GM19467 (cell line): ENCODE data around the gene LILRB1.
"Not testable (repeated sequence)": the region's sequence is repeated elsewhere in the genome, so short reads cannot be mapped to it uniquely, and the experiment has no call there.

ENCODE experiments used
- ATAC-seq: cut with Tn5 transposase; IDR thresholded peaks from one replicate; pipeline ENCODE4 v1.9.1; 2021; ENCODE audit warnings: mild to moderate bottlenecking, moderate library complexity; ENCODE audit not compliant: unreplicated experiment

Gene LILRB1

DNA sequence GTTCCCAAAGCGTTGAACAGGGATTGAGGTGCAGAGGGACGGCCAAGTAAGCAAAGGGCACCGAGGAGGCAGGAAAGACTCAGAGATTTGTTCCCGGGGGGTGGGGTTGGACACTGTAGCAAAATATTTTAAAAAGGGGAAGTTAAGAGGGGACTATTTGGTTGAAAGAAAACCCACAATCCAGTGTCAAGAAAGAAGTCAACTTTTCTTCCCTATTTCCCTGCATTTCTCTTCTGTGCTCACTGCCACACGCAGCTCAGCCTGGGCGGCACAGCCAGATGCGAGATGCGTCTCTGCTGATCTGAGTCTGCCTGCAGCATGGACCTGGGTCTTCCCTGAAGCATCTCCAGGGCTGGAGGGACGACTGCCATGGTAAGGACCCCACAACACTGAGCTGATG is at the start of gene LILRB1:
Gene LILRB1 (plus strand): TSS at position 223 of the 400 bp plus-strand sequence. CDS start 590 bp downstream, outside the sequence.
- not testable (repeated sequence) for ATAC-seq

DNA sequence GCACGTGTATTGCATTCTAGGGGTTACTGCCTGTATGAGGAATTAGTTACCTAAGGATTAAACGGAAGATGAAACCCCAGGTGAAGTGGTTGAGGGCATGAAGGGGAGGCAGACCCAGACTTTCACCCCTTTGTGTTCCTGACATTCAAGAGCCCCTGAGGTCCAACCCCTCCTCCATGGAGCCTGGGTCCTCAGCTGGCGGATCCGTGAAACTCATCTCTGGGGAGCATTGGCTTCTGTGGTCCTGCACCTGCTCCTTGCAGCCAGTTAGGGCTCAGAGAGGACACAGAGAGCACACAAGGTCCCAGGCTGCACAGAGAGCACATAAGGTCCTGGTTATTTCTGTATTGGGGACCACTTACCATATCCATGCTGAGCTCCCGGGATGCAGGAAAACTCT is 43.9 kb upstream of the LILRB1 start:
- ATAC-seq = no peak

DNA sequence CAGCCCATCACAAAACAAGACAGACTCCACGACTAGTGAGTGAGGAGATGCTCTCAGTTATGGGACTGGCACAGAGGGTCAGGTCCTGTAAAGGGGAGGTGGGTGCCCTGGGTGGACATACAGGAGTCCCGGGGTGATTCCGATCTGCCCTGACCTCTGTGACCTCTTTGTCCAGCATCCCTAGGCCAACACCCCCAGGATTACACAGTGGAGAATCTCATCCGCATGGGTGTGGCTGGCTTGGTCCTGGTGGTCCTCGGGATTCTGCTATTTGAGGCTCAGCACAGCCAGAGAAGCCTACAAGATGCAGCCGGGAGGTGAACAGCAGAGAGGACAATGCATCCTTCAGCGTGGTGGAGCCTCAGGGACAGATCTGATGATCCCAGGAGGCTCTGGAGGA is 43.3 kb upstream of the LILRB1 start:
- ATAC-seq = no peak

DNA sequence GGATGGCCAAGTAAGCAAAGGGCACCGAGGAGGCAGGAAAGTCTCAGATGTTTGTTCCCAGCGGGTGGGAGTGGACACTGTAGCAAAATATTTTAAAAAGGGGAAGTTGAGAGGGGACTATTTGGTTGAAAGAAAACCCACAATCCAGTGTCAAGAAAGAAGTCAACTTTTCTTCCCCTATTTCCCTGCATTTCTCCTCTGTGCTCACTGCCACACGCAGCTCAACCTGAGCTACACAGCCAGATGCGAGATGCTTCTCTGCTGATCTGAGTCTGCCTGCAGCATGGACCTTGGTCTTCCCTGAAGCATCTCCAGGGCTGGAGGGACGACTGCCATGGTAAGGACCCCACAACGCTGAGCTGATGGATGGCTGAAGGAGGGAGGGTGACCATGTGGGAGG is 36.8 kb upstream of the LILRB1 start, which contains the start of gene LILRA1:
Gene LILRA1 (plus strand): TSS at position 188 of the 400 bp plus-strand sequence. CDS start 613 bp downstream, outside the sequence.
- ATAC-seq = not testable (repeated sequence)

DNA sequence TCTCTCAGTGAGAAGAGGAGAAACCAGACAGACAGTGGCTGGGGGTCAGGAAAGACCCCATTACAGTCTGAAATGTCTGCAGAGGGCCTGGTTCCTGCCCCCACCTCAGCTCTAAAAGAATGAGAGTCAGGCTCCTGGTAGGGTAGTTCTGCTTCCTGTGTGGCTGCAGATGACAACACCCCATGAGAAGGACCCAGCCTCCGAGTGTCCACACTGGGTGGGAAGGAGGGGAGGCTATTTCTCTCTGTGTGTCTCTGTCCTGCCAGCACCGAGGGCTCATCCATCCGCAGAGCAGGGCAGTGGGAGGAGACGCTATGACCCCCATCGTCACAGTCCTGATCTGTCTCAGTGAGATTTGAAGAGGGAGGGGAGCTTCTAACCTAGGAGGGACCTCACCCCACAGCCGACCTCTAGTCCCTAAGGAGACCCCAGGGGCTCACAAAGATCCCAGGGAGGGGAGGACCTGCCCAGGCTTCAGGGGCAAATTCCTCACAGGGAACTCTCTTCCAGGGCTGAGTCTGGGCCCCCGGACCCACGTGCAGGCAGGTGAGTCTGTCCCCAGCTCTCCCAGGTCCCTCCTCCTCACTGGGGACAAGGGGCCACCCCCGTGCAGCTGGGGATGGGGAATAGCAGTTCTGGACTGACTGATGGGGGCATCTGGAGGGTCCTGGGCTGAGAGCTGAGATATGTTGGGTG is 36.2 kb upstream of the LILRB1 start:
- ATAC-seq = not testable (repeated sequence)

DNA sequence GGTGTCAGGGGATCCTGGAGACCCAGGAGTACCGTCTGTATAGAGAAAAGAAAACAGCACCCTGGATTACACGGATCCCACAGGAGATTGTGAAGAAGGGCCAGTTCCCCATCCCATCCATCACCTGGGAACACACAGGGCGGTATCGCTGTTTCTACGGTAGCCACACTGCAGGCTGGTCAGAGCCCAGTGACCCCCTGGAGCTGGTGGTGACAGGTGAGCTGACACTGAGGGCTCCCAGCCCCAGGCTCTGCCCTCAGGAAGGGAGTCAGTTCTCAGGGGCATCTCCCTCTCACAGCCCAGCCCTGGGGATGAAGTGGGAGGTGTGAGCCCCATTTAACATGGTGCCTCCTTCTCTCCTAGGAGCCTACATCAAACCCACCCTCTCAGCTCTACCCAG is 35.5 kb upstream of the LILRB1 start:
- ATAC-seq = no peak

DNA sequence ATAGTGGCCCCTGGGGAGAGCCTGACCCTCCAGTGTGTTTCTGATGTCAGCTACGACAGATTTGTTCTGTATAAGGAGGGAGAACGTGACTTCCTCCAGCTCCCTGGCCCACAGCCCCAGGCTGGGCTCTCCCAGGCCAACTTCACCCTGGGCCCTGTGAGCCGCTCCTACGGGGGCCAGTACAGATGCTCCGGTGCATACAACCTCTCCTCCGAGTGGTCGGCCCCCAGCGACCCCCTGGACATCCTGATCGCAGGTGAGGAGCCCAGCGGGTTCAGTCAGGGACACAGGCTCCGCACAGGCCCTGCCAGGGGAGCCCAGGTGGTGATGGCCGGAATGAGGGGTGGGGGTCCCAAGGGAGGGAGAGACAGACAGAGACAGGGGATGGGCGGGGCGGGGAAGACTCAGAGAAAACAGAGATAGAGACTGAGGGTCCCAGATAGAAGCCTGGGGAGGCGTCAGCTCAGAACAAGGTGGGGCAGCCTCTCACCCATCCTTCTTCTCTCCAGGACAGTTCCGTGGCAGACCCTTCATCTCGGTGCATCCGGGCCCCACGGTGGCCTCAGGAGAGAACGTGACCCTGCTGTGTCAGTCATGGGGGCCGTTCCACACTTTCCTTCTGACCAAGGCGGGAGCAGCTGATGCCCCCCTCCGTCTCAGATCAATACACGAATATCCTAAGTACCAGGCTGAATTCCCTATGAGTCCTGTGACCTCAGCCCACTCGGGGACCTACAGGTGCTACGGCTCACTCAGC is 34.4 kb upstream of the LILRB1 start:
- not testable (repeated sequence) for ATAC-seq

DNA sequence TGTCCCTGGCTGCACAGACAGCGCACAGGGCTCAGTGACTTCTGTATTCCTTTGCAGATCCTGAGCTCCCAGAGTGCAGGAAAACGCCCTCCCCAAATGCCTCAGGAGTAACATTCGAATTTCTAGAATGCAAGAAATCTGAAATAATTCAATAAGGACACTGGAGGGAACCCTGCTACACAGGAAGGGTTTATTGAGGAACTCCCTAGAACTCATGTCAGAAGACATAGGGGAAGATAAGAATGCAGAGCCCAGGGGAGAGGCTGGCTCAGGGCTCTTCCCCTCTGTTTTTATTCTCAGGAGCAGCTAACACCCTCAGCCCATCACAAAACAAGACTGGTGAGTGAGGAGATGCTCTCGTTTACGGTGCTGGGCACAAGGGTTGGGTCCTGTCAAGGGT is 30.1 kb upstream of the LILRB1 start:
- no peak for ATAC-seq

DNA sequence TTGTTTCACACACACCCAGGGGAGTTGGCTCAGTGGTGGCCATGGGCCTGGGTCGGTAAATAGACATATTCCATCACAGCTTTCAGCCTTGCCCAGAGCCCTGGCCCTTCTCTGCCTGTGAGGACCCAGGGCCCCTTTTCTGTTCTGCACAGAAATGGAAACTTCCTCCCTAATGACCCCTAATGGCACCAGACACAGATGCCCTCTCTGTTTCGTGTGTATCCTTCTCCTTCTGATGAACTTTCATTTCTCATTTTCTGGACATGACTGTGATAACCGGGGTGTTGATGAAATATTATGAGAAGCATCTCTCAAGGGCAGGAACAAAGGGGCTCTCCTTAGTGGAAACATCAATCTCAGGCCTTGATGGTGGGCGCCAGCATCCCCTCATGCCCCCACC is 24.1 kb upstream of the LILRB1 start:
- ATAC-seq = no peak

DNA sequence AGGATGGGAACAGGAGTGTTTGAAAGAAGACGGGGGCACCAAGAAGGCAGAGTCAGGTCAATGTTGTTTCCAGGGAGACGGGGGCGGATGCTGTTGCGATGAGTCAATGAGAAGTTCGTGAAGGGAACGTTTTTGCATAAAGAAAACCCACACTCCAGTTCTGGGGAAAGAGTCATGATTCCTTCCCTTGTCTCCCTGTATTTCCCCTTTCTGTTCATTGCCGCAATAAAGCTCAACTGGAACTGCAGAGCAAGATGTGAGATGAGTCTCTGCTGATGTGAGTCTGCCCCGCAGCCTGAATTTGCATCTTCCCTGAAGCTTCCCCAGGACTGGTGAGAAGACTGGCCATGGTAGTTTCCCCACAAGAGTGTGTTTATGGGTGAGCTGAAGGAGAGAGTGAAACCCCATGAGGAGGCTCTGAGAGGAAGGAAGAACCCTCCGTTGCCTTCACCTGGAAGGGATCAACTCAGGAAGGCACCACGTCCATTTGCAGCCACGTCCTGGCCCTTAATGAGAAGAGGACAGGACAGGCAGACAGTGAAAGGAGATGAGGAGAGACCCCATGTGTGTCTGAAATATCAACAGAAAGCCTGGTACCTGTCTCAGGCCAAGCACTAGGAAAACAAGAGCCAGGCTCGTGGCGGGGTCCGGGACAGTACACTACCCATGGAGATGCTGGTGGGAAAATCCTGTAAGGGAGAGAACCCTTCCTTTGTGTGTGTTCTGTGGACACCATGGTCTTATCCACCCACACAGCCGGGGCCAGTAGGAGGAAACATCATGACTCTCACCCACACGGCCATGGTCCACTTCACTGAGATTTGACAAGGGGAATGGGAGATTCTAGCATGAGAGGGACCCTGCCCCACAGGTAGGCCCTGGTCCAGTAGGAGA is 23.1 kb upstream of the LILRB1 start:
- no peak for ATAC-seq

DNA sequence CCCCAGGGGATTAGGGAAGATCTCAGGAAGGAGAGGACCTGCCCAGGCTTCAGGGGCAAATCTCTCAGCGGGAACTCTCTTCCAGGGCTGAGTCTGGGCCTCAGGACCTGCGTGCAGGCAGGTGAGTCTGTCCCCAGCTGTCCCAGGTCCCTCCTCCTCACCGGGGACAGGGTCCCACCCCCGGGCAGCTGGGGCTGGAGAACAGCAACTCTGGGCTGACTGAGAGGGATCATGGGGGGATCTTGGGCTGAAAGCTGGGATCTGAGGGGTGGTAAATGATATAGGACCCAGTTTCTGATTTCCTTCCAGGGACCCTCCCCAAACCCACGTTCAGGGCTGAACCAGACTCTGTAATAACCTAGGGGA is 22.5 kb upstream of the LILRB1 start:
- ATAC-seq = no peak

DNA sequence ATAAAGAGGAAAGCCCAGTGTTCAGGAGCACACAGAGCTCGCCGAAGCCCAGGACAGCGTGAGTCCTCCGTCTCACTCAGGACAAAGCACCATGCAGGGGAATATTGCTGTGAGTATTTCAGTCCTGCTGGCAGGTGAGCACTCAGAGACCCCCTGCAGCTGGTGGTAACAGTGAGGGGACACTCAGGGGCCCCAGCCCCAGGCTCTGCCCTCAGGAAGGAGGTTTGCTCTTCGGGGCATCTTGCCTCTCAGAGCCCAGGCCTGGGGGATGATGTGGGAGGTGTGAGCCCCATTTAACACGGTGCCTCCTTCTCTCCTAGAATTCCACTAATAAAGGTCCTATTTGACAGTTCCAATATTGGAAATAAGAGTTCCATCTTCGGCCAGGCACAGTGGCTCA is 22.1 kb upstream of the LILRB1 start:
- no peak for ATAC-seq

DNA sequence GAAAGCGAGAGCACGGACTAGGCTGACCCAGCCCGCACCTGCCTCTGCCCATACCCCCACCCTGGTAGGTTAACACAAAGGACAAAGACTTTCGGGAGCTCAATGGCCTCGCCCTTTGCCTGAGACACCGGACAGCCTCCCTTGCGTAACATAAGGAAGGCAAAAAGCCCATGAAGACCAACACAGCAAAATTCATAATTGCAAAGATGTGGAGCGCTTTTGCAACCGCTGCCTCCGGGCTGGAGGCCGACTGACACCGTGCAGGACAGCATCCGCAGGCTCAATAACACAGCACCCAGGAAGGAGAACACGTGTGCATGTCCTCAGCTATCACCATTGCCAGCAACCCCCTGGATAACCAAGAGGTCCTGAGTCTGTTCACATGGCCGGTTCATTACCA is 21.5 kb upstream of the LILRB1 start:
- no peak for ATAC-seq

DNA sequence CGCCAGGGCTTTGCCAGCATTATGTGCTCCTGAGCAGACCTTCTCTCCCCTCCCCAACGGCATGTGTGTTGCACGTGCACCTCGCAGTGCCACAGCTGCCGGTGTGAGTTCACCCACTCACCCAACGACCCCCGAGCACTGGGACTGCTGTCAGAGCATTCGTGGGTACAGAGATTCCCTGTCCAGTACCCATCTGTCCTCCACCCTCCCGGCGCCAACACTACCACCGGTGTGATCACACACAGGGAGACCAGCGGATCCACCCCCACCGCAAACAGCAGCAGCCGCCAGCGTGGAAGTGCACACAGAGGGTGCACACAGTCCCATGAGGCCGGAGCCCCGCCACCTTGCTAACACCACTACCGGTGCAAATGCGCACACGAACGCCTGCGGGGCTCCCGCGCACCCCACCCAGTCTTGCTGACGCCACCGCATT is 20.9 kb upstream of the LILRB1 start:
- ATAC-seq = no peak

DNA sequence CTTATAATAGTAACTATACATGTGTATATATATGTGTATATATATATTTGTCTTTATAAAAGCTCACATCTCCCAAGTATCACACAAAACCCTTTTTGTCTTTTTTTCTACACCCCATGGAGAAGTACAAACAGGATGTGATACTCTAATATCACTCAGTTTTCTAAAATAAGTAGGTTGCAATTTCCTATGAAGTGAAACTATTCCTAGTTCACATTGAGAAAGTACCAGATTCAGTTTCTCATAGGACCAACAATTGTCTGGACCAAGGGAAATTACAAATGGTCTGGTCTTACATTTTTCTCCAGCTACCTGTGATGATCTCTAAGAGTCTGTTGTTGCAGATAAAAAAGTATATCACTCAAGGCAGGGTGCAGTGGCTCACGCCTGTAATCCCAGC is 17.9 kb upstream of the LILRB1 start:
- ATAC-seq = no peak

DNA sequence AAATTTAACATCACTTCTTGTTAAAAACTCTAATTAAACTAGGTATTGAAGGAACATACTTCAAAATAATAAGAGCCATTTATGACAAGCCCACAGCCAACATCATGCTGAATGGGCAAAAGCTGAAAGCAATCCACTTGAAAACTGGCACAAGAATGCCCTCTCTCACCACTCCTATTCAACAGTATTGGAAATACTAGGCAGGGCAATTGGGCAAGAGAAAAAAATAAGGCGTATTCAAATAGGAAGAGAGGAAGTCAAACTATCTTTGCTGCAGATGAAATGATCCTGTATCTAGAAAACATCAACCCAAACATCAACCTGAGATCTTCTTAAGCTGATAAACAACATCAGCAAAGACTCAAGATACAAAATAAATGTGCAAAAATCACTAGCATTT is 15.6 kb upstream of the LILRB1 start:
- no peak for ATAC-seq

DNA sequence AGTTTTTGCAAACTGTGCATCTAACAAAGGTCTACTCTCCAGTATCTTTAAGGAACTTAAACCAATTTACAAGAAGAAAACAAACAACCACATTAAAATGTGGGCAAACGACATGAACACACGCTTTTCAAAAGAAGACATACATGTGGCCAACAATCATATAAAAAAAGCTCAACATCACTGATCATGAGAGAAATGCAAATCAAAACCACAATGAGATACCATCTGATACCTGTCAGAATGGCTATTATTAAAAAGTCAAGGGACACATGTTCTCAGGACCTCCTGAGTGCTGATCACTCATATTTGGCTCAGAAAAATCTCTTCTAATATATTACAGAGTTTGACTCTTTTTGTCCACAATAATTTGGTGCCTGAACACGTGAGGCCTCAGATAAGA is 14.2 kb upstream of the LILRB1 start:
- ATAC-seq = no peak

DNA sequence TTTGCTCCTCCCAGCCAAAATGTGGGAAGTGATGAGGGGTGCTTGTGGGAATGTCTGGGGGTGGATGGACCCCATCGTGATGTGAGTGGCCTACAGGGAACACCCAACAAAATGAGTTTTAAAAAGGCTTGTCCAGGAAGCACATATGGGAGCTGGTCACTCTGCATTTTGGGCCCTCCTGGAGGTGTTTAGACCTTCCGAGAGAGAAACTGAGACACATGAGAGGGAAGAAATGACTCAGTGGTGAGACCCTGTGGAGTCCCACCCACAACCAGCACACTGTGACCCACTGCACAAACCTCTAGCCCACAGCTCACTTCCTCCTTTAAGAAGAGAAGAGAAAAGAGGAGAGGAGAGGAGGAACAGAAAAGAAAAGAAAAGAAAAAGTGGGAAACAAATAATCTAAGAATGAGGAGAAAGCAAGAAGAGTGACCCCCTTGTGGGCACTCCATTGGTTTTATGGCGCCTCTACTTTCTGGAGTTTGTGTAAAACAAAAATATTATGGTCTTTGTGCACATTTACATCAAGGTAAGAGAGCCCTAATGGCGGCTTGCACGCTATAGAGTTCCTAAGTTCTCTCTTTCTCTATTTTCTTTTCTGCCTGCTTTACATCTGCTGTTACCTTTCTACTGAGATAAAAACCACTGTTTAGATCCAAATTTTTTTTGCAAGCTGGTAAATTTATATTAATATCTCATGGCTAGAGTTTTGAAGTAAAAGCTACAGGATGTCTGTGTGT is 13.3 kb upstream of the LILRB1 start:
- peak; percentile 73 for ATAC-seq

DNA sequence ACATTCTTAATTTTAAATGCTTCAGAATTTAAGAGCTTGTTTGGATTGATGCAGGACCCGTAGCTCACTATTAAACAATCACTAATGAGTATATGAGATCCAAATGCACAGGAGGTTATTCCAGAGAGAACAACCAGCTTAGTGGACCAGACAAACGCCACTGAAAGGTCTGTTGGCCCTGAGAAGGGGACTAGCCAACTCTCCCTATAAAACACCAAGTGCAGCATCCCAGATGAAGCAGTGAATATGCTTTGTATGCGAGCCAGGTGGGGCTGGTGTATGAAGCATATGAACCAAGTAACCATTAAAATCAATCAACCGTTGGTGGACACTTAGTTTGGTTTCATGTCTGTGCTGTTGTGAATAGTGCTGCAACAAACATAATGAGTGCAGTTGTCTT is 9.8 kb upstream of the LILRB1 start:
- ATAC-seq = no peak

DNA sequence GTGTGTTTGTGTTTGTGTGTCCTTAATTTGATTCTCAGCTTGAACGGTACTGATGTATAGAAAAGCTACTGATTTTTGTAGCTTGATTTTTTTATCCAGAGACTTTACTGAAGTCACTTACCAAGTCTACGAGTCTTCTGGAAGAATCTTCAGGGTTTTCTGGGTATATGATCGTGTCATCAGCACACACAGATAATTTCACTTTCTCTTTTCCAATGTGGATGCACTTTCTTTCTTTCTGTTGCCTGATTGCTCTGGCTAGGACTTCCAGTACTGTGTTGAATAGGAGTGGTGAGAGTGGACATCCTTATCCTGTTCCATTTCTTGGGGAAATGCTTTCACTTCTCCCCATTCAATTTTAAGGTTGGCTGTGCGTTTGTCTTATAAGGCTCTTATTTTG is 7.9 kb upstream of the LILRB1 start:
- no peak for ATAC-seq

DNA sequence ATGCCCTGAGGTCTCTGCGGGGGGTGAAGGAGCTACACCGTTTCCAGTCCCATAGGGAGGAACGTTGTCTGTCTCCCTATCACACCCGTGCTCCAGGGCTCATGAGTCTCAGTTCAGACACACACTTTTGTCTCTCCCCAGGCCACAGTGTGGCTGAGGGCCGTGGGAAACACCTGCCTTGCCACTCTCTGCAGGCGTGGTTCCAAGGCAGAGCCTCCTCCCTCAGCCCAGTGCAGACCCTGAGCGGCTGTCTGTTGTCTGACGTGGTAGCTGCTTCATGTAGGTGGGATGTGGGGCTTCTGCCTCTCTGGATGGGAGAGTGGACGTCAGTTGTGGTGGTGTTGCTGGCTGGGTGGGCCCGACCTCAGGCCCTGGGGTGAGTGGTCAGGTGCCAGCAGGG is 6.0 kb upstream of the LILRB1 start:
- ATAC-seq = not testable (repeated sequence)
